ENCODE measurements around the gene PGAP6.
"Not testable (repeated sequence)": the region's sequence is repeated elsewhere in the genome, so short reads cannot be mapped to it uniquely, and the experiment has no call there.

GRCh38 chr16:334861-335632 is 46.7 kb downstream of the PGAP6 start:
- TF ChIP-seq CTCF (IDR thresholded peaks at IDR 0.05; ENCODE audit: low read depth, low read length); POLR2A (IDR thresholded peaks at IDR 0.05; ENCODE audit: extremely low read depth, insufficient read length); MAX (IDR thresholded peaks at IDR 0.05; ENCODE audit: low read depth, low read length); MYC (IDR thresholded peaks at IDR 0.05; ENCODE audit: low read depth, low read length): not testable (repeated sequence)

Measured in NB4 (cell line).